GM23338 (cell line): Measurements from ENCODE around the gene METRN. TPM values are rescaled to one million over a fixed set of nuclear protein-coding genes. Genes with fewer than 3 reads are reported as not detected.

Source experiments
- ATAC-seq: fragments of 200-7000 bp; cut with Tn5 transposase; 3 replicates; pipeline ENCODE4 v1.9.1; 2020
- DNase-seq: peaks from one replicate; pipeline ENCODE4 v3.0.0-alpha.2; 2015; ENCODE audit warnings: low spot score
- H2AFZ ChIP-seq: fragments of 200-600 bp; sonication (generic); 2 replicates; pipeline ENCODE4 v1.8.0; 2016; ENCODE audit warnings: antibody characterized with exemption, mild to moderate bottlenecking, moderate library complexity
- H3F3A ChIP-seq: fragments of 200-600 bp; sonication (generic); replicated peaks from 2 replicates; pipeline ENCODE4 v1.8.0; 2017; ENCODE audit warnings: antibody characterized with exemption, mixed run types, low read depth
- H3K27ac ChIP-seq: fragments of 200-600 bp; sonication (generic); 2 replicates; pipeline ENCODE4 v1.6.1; 2016; ENCODE audit warnings: low read depth
- H3K27me3 ChIP-seq: fragments of 200-600 bp; sonication (generic); 2 replicates; pipeline ENCODE4 v1.8.0; 2016; ENCODE audit warnings: mild to moderate bottlenecking, mixed run types, moderate library complexity; ENCODE audit not compliant: insufficient read depth
- H3K36me3 ChIP-seq: fragments of 200-600 bp; sonication (generic); 2 replicates; pipeline ENCODE4 v1.8.0; 2016; ENCODE audit warnings: mild to moderate bottlenecking; ENCODE audit not compliant: insufficient read depth
- H3K4me1 ChIP-seq: fragments of 200-600 bp; sonication (generic); 2 replicates; pipeline ENCODE4 v1.8.0; 2016; ENCODE audit warnings: mild to moderate bottlenecking, moderate library complexity; ENCODE audit not compliant: insufficient read depth
- H3K4me2 ChIP-seq: fragments of 200-600 bp; sonication (generic); 2 replicates; pipeline ENCODE4 v1.7.1; 2017; ENCODE audit warnings: mixed run types
- H3K4me3 ChIP-seq: fragments of 200-600 bp; sonication (generic); 2 replicates; pipeline ENCODE4 v1.6.1; 2016; ENCODE audit warnings: mixed run types
- H3K79me2 ChIP-seq: fragments of 200-600 bp; sonication (generic); replicated peaks from 2 replicates; pipeline ENCODE4 v1.8.0; 2017; ENCODE audit warnings: mild to moderate bottlenecking; ENCODE audit not compliant: insufficient read depth
- H3K9me2 ChIP-seq: fragments of 200-600 bp; sonication (generic); 2 replicates; pipeline ENCODE4 v1.8.0; 2017; ENCODE audit not compliant: insufficient read depth
- H4K20me1 ChIP-seq: fragments of 200-600 bp; sonication (generic); replicated peaks from 2 replicates; pipeline ENCODE4 v1.8.0; 2017; ENCODE audit warnings: mild to moderate bottlenecking; ENCODE audit not compliant: insufficient read depth
- H3K27ac Mint-ChIP-seq: 2 replicates; pipeline ENCODE4 v1.8.0; 2020; ENCODE audit warnings: inconsistent platforms, mild to moderate bottlenecking, moderate library complexity, mixed read lengths
- H3K27me3 Mint-ChIP-seq: 3 replicates; pipeline ENCODE4 v1.8.0; 2022; ENCODE audit warnings: low read depth, mild to moderate bottlenecking, moderate library complexity, mixed read lengths, inconsistent platforms; ENCODE audit not compliant: insufficient read depth, poor library complexity
- H3K36me3 Mint-ChIP-seq: 3 replicates; pipeline ENCODE4 v1.8.0; 2021; ENCODE audit warnings: low read depth, mild to moderate bottlenecking, inconsistent platforms, moderate library complexity, mixed read lengths
- H3K4me1 Mint-ChIP-seq: 3 replicates; pipeline ENCODE4 v1.8.0; 2020; ENCODE audit warnings: mild to moderate bottlenecking, inconsistent platforms, mixed read lengths
- H3K4me3 Mint-ChIP-seq: 3 replicates; pipeline ENCODE4 v1.8.0; 2021; ENCODE audit warnings: moderate library complexity, mild to moderate bottlenecking, inconsistent platforms, mixed read lengths
- H3K9me3 Mint-ChIP-seq: 3 replicates; pipeline ENCODE4 v1.8.0; 2020; ENCODE audit warnings: moderate library complexity, mild to moderate bottlenecking, inconsistent platforms, mixed read lengths
- CTCF ChIP-seq, 2 experiments: fragments of 200-600 bp in 1 of 2; sonication (generic) in 1 of 2; conservative IDR thresholded peaks; 2 replicates each; pipeline versions ENCODE4 v1.5.1 to v1.6.1; 2016 to 2017; ENCODE audit warnings: antibody characterized with exemption in 2 of 2, low read depth in 2 of 2, mild to moderate bottlenecking in 2 of 2, moderate library complexity in 1 of 2
- ETS1 ChIP-seq: IDR thresholded peaks from 2 replicates; pipeline ENCODE4 v1.6.1; 2016; ENCODE audit warnings: antibody characterized with exemption
- EZH2 ChIP-seq: fragments of 200-600 bp; sonication (generic); IDR thresholded peaks from one replicate; pipeline ENCODE4 v1.8.0; 2017; ENCODE audit warnings: antibody characterized with exemption, mild to moderate bottlenecking, low read depth; ENCODE audit not compliant: unreplicated experiment
- JUNB ChIP-seq: IDR thresholded peaks from one replicate; pipeline ENCODE4 v1.6.1; 2016; ENCODE audit warnings: antibody characterized with exemption; ENCODE audit not compliant: unreplicated experiment
- STAT1 ChIP-seq: IDR thresholded peaks from one replicate; pipeline ENCODE4 v1.6.1; 2016; ENCODE audit warnings: antibody characterized with exemption; ENCODE audit not compliant: unreplicated experiment
- ZNF114 ChIP-seq: fragments of 250-450 bp; sonication (Bioruptor Pico); IDR thresholded peaks from 2 replicates; pipeline ENCODE4 v1.5.0; 2020; ENCODE audit warnings: mild to moderate bottlenecking, moderate library complexity
- polyA plus RNA-seq: library from polyadenylated mRNA; unstranded; fragments of >200 nt; fragmentation: Nextera tagmentation; extraction: Ambion mirVana; gene quantifications from 2 replicates; pipeline ENCODE4 v1.2.1, GENCODE V29; 2016
- total RNA-seq: library from RNA; depleted of rRNA; stranded (reverse); fragments of >200 nt; shearing (Covaris generic); gene quantifications from 2 replicates; pipeline ENCODE4 v1.2.3, GENCODE V29; 2014

Gene METRN
- total and polyA plus RNA-seq, 2 experiments from 2014 or later: 18.7 to 33.0 TPM

- no peaks in the 10 kb centered on the region for H3K9me3 Mint-ChIP-seq
- TF ChIP-seq CTCF (conservative IDR thresholded peaks at IDR 0.05; ENCODE audit: low read depth in 2 of 2) (peak; percentile 22 to 33; a peak in 2 of 4 replicates), EZH2 (no peak)
- no peak overlapping the region for H2AFZ ChIP-seq
- peaks cover 12% of the 10 kb centered on the region; the same call in 1 of the 2 replicates for H3K4me1 ChIP-seq
- no peaks in the 10 kb centered on the region for H3K36me3 Mint-ChIP-seq
- peaks cover 13% of the 10 kb centered on the region; the same call in 2 of the 3 replicates for H3K4me1 Mint-ChIP-seq
- H3K9me2 ChIP-seq: no peaks in the 10 kb centered on the region
- H3K27ac ChIP-seq: no peak overlapping the region
- H3K27me3 Mint-ChIP-seq: peaks cover 25% of the 10 kb centered on the region
- H3F3A ChIP-seq: no peaks in the 10 kb centered on the region
- ATAC-seq: peak; percentile 0; the same call in 2 of the 3 replicates
- peaks cover 26% of the 10 kb centered on the region for H3K27me3 ChIP-seq
- no peak for DNase-seq
- H3K36me3 ChIP-seq: no peaks in the 10 kb centered on the region
- H3K4me3 ChIP-seq: peak overlapping the region; percentile 82
- H3K4me2 ChIP-seq: peak overlapping the region; percentile 97
- H3K27ac Mint-ChIP-seq: peak overlapping the region; percentile 72
- no peaks in the 10 kb centered on the region for H3K79me2 ChIP-seq
- H3K4me3 Mint-ChIP-seq: peak overlapping the region; percentile 83
- no peaks in the 10 kb centered on the region for H4K20me1 ChIP-seq
These were observed 5.0 kb downstream of the METRN start for GRCh38 chr16:719815-720446.

GRCh38 chr16:720447-720989, 5.6 kb downstream of the METRN start:
- Histone ChIP-seq H3K4me2 (peak overlapping the region; percentile 97), H3K4me1 (peaks cover 12% of the 10 kb centered on the region; the same call in 1 of the 2 replicates), H3K36me3 (no peaks in the 10 kb centered on the region), H3K9me2 (no peaks in the 10 kb centered on the region), H4K20me1 (no peaks in the 10 kb centered on the region), H3K27ac (0 out of 2 replicates have a peak overlapping the region, but pooled peaks have one; percentile 74), H3K4me3 (peak overlapping the region; percentile 82), H2AFZ (0 out of 2 replicates have a peak overlapping the region, but pooled peaks have one; percentile 32), H3K27me3 (peaks cover 29% of the 10 kb centered on the region), H3F3A (0 out of 2 replicates have a peak, but pooled peaks cover under 1% of the 10 kb centered on the region), H3K79me2 (no peaks in the 10 kb centered on the region)
- DNase-seq (peak; percentile 73), ATAC-seq (peak; percentile 34)
- H3K36me3 Mint-ChIP-seq: no peaks in the 10 kb centered on the region
- peaks cover 13% of the 10 kb centered on the region; the same call in 2 of the 3 replicates for H3K4me1 Mint-ChIP-seq
- peaks cover 25% of the 10 kb centered on the region for H3K27me3 Mint-ChIP-seq
- TF ChIP-seq ZNF114 (CRISPR knock-in tag) (no peak), JUNB (no peak), STAT1 (no peak), ETS1 (no peak; the same call in 1 of the 2 replicates), CTCF (conservative IDR thresholded peaks at IDR 0.05; ENCODE audit: low read depth in 2 of 2) (peak in 1 of 2 experiments; percentile 35; a peak in 2 of 4 replicates)
- H3K4me3 Mint-ChIP-seq: peak overlapping the region; percentile 83
- no peaks in the 10 kb centered on the region for H3K9me3 Mint-ChIP-seq
- H3K27ac Mint-ChIP-seq: peak overlapping the region; percentile 72
